ENCODE measurements around the gene MYF6.
A peak's percentile ranks its signal among the peaks of the same experiment; 100 is the strongest.

Gene MYF6

DNA sequence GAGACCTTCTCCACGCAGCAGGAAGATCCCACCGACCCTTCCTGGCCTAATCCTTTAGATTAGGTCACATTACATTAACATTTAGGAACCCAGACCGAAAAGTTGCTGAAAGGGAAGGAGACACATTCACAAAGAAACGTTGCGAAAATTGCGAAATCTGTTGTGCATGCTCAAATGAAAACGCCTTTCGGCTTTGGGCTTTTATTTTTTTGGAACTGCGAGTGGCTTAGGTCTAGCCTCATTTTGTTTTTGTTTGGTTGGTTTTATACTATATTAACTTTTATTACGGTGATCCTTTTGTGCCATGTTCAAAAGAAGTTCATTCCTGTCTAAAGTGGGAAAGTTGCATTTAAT is 1.5 kb downstream of the MYF6 start:
- Histone ChIP-seq H3K4me3 (replicated peaks; ENCODE audit: insufficient read depth, low read length) (peak overlapping the region; percentile 11), H3K27ac (replicated peaks) (no peak overlapping the region), H3K27me3 (ENCODE audit: insufficient read depth, poor library complexity, severe bottlenecking) (peaks cover 55% of the 10 kb centered on the region)
- TF ChIP-seq SPI1 (IDR thresholded peaks at IDR 0.05; ENCODE audit: borderline replicate concordance, low read depth): no peak
- TF ChIP-seq REST (IDR thresholded peaks at IDR 0.05; ENCODE audit: insufficient replicate concordance, low read depth): no peak
- TF ChIP-seq GABPA (IDR thresholded peaks at IDR 0.05; ENCODE audit: low read depth): no peak
- TF ChIP-seq CTCF (IDR thresholded peaks at IDR 0.05; ENCODE audit: insufficient read depth, low read length): no peak
- no peak for TF ChIP-seq POLR2AphosphoS5 (IDR thresholded peaks at IDR 0.05; ENCODE audit: low read depth)
- peak in 1 of 2 experiments; percentile 8 for DNase-seq (ENCODE audit: low read depth in 1 of 2, low spot score in 1 of 2)

GRCh38 chr12:80709811-80710726 is 2.6 kb downstream of the MYF6 start:
- Histone ChIP-seq H3K4me3 (replicated peaks; ENCODE audit: insufficient read depth, low read length) (no peak overlapping the region), H3K27me3 (ENCODE audit: insufficient read depth, poor library complexity, severe bottlenecking) (peaks cover 61% of the 10 kb centered on the region), H3K27ac (replicated peaks) (no peak overlapping the region)
- TF ChIP-seq CTCF (IDR thresholded peaks at IDR 0.05; ENCODE audit: insufficient read depth, low read length) (peak; percentile 46), SPI1 (IDR thresholded peaks at IDR 0.05; ENCODE audit: borderline replicate concordance, low read depth) (no peak)
- no peak for DNase-seq (ENCODE audit: low read depth in 1 of 2, low spot score in 1 of 2)

DNA sequence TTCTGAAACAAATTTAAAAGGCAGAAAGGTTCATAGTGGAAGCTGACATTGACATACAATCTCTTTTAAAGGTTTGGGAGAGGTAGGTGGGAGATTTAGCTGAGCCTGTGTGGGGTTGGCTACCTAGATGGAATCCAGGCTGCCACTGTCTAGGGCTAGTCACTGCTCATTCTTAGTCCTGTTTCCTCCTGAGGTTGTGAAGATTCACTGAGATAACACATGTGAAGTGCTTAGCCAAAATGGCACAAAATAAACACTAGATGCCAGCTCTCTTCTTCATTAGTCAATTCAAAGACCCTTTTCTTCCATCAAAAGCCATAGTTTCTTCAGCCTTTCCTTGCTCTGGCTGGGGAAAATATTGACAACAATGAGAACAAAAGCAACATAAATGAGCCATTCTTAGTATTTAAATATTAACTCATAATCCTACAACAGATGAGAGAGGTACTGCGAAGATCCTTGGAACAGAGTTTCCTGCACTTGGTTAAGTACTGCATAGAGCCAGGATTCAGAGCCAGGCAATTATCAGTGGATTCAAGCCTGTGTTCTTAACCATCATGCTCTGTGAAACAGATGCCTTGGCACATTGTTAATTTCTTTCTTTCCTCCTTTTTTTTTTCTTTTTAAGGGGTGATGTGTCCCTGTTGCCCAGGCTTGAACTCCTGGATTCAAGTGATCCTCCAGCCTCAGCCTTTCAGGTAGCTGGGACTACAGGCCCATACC is 3.5 kb downstream of the MYF6 start:
- peaks cover 67% of the 10 kb centered on the region for H3K27me3 ChIP-seq (ENCODE audit: insufficient read depth, poor library complexity, severe bottlenecking)
- no peak overlapping the region for H3K27ac ChIP-seq (replicated peaks)
- TF ChIP-seq REST (IDR thresholded peaks at IDR 0.05; ENCODE audit: insufficient replicate concordance, low read depth): no peak
- no peak for TF ChIP-seq GABPA (IDR thresholded peaks at IDR 0.05; ENCODE audit: low read depth)
- no peak overlapping the region for H3K4me3 ChIP-seq (replicated peaks; ENCODE audit: insufficient read depth, low read length)
- no peak for DNase-seq (ENCODE audit: low read depth in 1 of 2, low spot score in 1 of 2)

DNA sequence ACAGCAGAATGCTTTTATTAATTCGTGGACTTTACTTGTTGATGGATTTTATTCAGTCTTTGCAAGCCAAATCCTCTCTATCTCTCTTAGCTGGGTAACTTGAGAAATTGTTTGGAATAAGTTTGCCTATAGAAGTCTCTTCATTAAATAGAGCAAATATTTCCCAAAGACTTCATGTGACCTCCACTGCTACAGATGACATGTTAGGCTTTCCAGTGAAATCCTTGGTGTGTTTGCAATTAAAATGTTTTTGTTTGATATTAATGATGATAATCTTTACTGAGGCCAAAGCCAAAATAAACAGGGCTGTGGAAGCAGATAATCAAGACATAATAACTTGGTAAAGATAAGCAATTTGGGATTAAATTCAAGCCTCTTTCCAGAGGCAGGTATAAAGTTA is 4.4 kb downstream of the MYF6 start:
- Histone ChIP-seq H3K27ac (replicated peaks) (no peak overlapping the region), H3K27me3 (ENCODE audit: insufficient read depth, poor library complexity, severe bottlenecking) (peaks cover 68% of the 10 kb centered on the region), H3K4me3 (replicated peaks; ENCODE audit: insufficient read depth, low read length) (no peak overlapping the region)
- no peak for DNase-seq (ENCODE audit: low read depth in 1 of 2, low spot score in 1 of 2)
- TF ChIP-seq REST (IDR thresholded peaks at IDR 0.05; ENCODE audit: insufficient replicate concordance, low read depth): no peak
- TF ChIP-seq GABPA (IDR thresholded peaks at IDR 0.05; ENCODE audit: low read depth): no peak
- no peak for TF ChIP-seq CTCF (IDR thresholded peaks at IDR 0.05; ENCODE audit: insufficient read depth, low read length)
- no peak for TF ChIP-seq POLR2AphosphoS5 (IDR thresholded peaks at IDR 0.05; ENCODE audit: low read depth)
- no peak for TF ChIP-seq SPI1 (IDR thresholded peaks at IDR 0.05; ENCODE audit: borderline replicate concordance, low read depth)

Data from HL-60 (cell line).